HPDE6-E6E7 (cell line): ENCODE measurements around the gene PAEP.

Experiments used
- DNase-seq: peaks from one replicate; pipeline ENCODE4 v3.0.0; 2011; ENCODE audit warnings: missing footprints; ENCODE audit errors: extremely low spot score

PAEP gene

GRCh38 chr9:135551031-135551430 is 10.5 kb upstream of the PAEP start:
- DNase-seq: no peak

GRCh38 chr9:135551456-135551855 is 10.1 kb upstream of the PAEP start:
- DNase-seq: no peak

- no peak for DNase-seq
Observed at GRCh38 chr9:135552021-135552697, 9.4 kb upstream of the PAEP start.

GRCh38 chr9:135552698-135553171 is 8.8 kb upstream of the PAEP start:
- DNase-seq: no peak

GRCh38 chr9:135554718-135555117 is 6.8 kb upstream of the PAEP start:
- no peak for DNase-seq

- DNase-seq: no peak
Observed at GRCh38 chr9:135555203-135555602, 6.4 kb upstream of the PAEP start.

- DNase-seq: no peak
Observed at GRCh38 chr9:135555910-135556309, 5.6 kb upstream of the PAEP start.

GRCh38 chr9:135559606-135560005 is 1.9 kb upstream of the PAEP start:
- DNase-seq: no peak

- DNase-seq: no peak
Observed at GRCh38 chr9:135562235-135562745, 734 bp downstream of the PAEP start.

- no peak for DNase-seq
Observed at GRCh38 chr9:135563039-135563476, 1.5 kb downstream of the PAEP start.

GRCh38 chr9:135563858-135564257 is 2.3 kb downstream of the PAEP start:
- DNase-seq: no peak

GRCh38 chr9:135565141-135565628 is 3.6 kb downstream of the PAEP start:
- DNase-seq: no peak

GRCh38 chr9:135565636-135566035 is 4.1 kb downstream of the PAEP start:
- DNase-seq: no peak

- DNase-seq: no peak
Observed at GRCh38 chr9:135566552-135566951, 5.0 kb downstream of the PAEP start.

- DNase-seq: no peak
Observed at GRCh38 chr9:135567311-135567710, 5.8 kb downstream of the PAEP start.

- no peak for DNase-seq
Observed at GRCh38 chr9:135568026-135568425, 6.5 kb downstream of the PAEP start.

GRCh38 chr9:135570456-135570855 is 8.9 kb downstream of the PAEP start:
- DNase-seq: no peak

- no peak for DNase-seq
Observed at GRCh38 chr9:135572233-135572632, 10.7 kb downstream of the PAEP start.

- no peak for DNase-seq
Observed at GRCh38 chr9:135573124-135573523, 11.6 kb downstream of the PAEP start.

- no peak for DNase-seq
Observed at GRCh38 chr9:135574331-135574730, 12.8 kb downstream of the PAEP start.

- no peak for DNase-seq
Observed at GRCh38 chr9:135574943-135575342, 13.4 kb downstream of the PAEP start.

GRCh38 chr9:135575995-135576631 is 14.6 kb downstream of the PAEP start:
- DNase-seq: no peak

GRCh38 chr9:135577256-135577655 is 15.7 kb downstream of the PAEP start:
- no peak for DNase-seq
